HepG2 (cell line): ENCODE results near the gene LYRM4. TPM values are rescaled to one million over a fixed set of nuclear protein-coding genes. Genes with fewer than 3 reads are reported as not detected.

Experiments used
- ATAC-seq: fragments of 200-7000 bp; cut with Tn5 transposase; 3 replicates; pipeline ENCODE4 v1.9.1; 2020; ENCODE audit warnings: mild to moderate bottlenecking, moderate library complexity
- BruUV-seq: library from RNA; stranded (reverse); fragments of 400-500 nt; replicated peaks from 2 replicates; lab custom pipeline; 2021; lab: Mats Ljungman, UMichigan
- CTCF ChIA-PET: fragments of 300-600 bp; formaldehyde crosslinking; extraction: SDS; loops from one replicate; lab custom pipeline; 2021; ENCODE audit warnings: low total read pairs, inconsistent platforms, low intra/inter-chr PET ratio; lab: Yijun Ruan, JAX
- POLR2A ChIA-PET: fragments of 350-600 bp; sonication (Branson Sonifier 250); formaldehyde crosslinking; loops from one replicate; lab custom pipeline; 2020; ENCODE audit warnings: antibody characterized with exemption, inconsistent platforms; lab: Yijun Ruan, JAX
- DNase-seq: peaks from one replicate; pipeline ENCODE4 v3.0.0-alpha.2; 2015; ENCODE audit warnings: low spot score
- FAIRE-seq: peaks from 3 replicates; lab custom pipeline; 2011; peaks lifted over from hg19 to GRCh38; lab: Jason Lieb, UNC
- H2AFZ ChIP-seq: one replicate; pipeline ENCODE4 v1.6.1; 2011; ENCODE audit warnings: low read length, inconsistent platforms
- H3K27ac ChIP-seq: fragments of 300-600 bp; 3 replicates; pipeline ENCODE4 v1.8.0; 2011; ENCODE audit warnings: mixed run types, mild to moderate bottlenecking, mixed read lengths, low read length, inconsistent platforms; ENCODE audit not compliant: insufficient read depth; ENCODE audit errors: extremely low read length
- H3K27me3 ChIP-seq, 2 experiments: fragments of 200-600 bp in 1 of 2; 2 replicates in 1 of 2; 3 replicates in 1 of 2; pipeline versions ENCODE4 v1.6.0 to v1.8.0; 2011; ENCODE audit warnings: low read length in 2 of 2, mild to moderate bottlenecking in 2 of 2, moderate library complexity in 2 of 2, inconsistent platforms in 1 of 2; ENCODE audit not compliant: insufficient read depth in 2 of 2, control insufficient read depth in 1 of 2
- H3K36me3 ChIP-seq, 2 experiments: fragments of 200-600 bp in 1 of 2; replicated peaks in 1 of 2; 2 replicates in 1 of 2; 3 replicates in 1 of 2; pipeline versions ENCODE4 v1.5.1 to v1.8.0; 2011; ENCODE audit warnings: low read length in 2 of 2, inconsistent platforms in 1 of 2; ENCODE audit not compliant: insufficient read depth in 2 of 2, control insufficient read depth in 1 of 2
- H3K4me1 ChIP-seq: 2 replicates; pipeline ENCODE4 v1.5.1; 2012; ENCODE audit warnings: low read length, inconsistent platforms; ENCODE audit not compliant: insufficient read depth
- H3K4me2 ChIP-seq: 2 replicates; pipeline ENCODE4 v1.6.0; 2011; ENCODE audit warnings: low read depth, low read length, inconsistent platforms
- H3K4me3 ChIP-seq, 3 experiments: fragments of 200-600 bp in 1 of 3; sonication (generic), shearing (Covaris generic) in 1 of 3; replicated peaks in 1 of 3; 2 replicates each; pipeline ENCODE4 v1.5.1; 2011 to 2016; ENCODE audit warnings: low read length in 3 of 3, inconsistent platforms in 2 of 3, low read depth in 2 of 3, mild to moderate bottlenecking in 2 of 3, control low read depth in 1 of 3, mixed read lengths in 1 of 3; ENCODE audit not compliant: insufficient read depth in 1 of 3
- H3K79me2 ChIP-seq: one replicate; pipeline ENCODE4 v1.6.1; 2011; ENCODE audit warnings: low read length, inconsistent platforms; ENCODE audit not compliant: insufficient read depth
- H3K9ac ChIP-seq: 2 replicates; pipeline ENCODE4 v1.6.0; 2011; ENCODE audit warnings: mild to moderate bottlenecking, low read depth, low read length, inconsistent platforms; ENCODE audit not compliant: insufficient read depth
- H3K9me3 ChIP-seq: 2 replicates; pipeline ENCODE4 v1.5.1; 2012; ENCODE audit warnings: mild to moderate bottlenecking, low read length
- H4K20me1 ChIP-seq: 2 replicates; pipeline ENCODE4 v1.6.0; 2011; ENCODE audit warnings: inconsistent platforms, mild to moderate bottlenecking, low read length, moderate library complexity; ENCODE audit not compliant: insufficient read depth
- AHR ChIP-seq: IDR thresholded peaks from 2 replicates; pipeline ENCODE4 v1.6.1; 2018; ENCODE audit warnings: missing genetic modification reagents, missing compliant biosample characterization
- GATAD1 ChIP-seq: IDR thresholded peaks from 2 replicates; pipeline ENCODE4 v1.6.1; 2016; ENCODE audit warnings: missing genetic modification reagents, missing compliant biosample characterization
- HMGXB4 ChIP-seq, 2 experiments: sonication (generic) in 1 of 2; formaldehyde crosslinking in 1 of 2; IDR thresholded peaks; 2 replicates each; pipeline versions ENCODE4 v1.4.0 to v1.6.1; 2018 to 2020; ENCODE audit warnings: missing genetic modification reagents in 2 of 2, borderline replicate concordance in 1 of 2, low read depth in 1 of 2, mild to moderate bottlenecking in 1 of 2, missing biosample characterization in 1 of 2
- HNRNPUL1 ChIP-seq: fragments of 200-400 bp; formaldehyde crosslinking; IDR thresholded peaks from 2 replicates; pipeline ENCODE4 v1.6.1; 2017; ENCODE audit warnings: low read depth, mild to moderate bottlenecking, low read length, moderate library complexity
- HOXA3 ChIP-seq: sonication (generic); formaldehyde crosslinking; IDR thresholded peaks from 2 replicates; pipeline ENCODE4 v1.5.0; 2020; ENCODE audit warnings: missing genetic modification reagents
- SAP130 ChIP-seq: IDR thresholded peaks from 2 replicates; pipeline ENCODE4 v1.6.1; 2016; ENCODE audit warnings: low read depth
- SKI ChIP-seq: fragments of 450-650 bp; IDR thresholded peaks from one replicate; pipeline ENCODE4 v1.6.1; 2018; ENCODE audit warnings: mild to moderate bottlenecking; ENCODE audit not compliant: partially characterized antibody
- TSC22D2 ChIP-seq: sonication (generic); formaldehyde crosslinking; IDR thresholded peaks from 2 replicates; pipeline ENCODE4 v1.5.1; 2020; ENCODE audit warnings: missing genetic modification reagents, mild to moderate bottlenecking, borderline replicate concordance
- ZBTB7A ChIP-seq: sonication (generic); formaldehyde crosslinking; IDR thresholded peaks from 2 replicates; pipeline ENCODE4 v1.8.0; 2022; ENCODE audit warnings: mild to moderate bottlenecking, missing genetic modification reagents
- ZNF33A ChIP-seq: sonication (generic); formaldehyde crosslinking; IDR thresholded peaks from 2 replicates; pipeline ENCODE4 v1.5.1; 2020; ENCODE audit warnings: missing genetic modification reagents, mild to moderate bottlenecking, moderate library complexity, borderline replicate concordance
- ZNF546 ChIP-seq: sonication (generic); formaldehyde crosslinking; conservative IDR thresholded peaks from 2 replicates; pipeline ENCODE4 v1.8.1; 2023; ENCODE audit warnings: mild to moderate bottlenecking, missing genetic modification reagents
- ZNF605 ChIP-seq: sonication (generic); formaldehyde crosslinking; IDR thresholded peaks from 2 replicates; pipeline ENCODE4 v1.8.0; 2022; ENCODE audit warnings: mild to moderate bottlenecking, missing genetic modification reagents
- ZUFSP ChIP-seq: sonication (generic); formaldehyde crosslinking; IDR thresholded peaks from 2 replicates; pipeline ENCODE4 v1.9.0; 2021; ENCODE audit warnings: missing genetic modification reagents, mild to moderate bottlenecking, borderline replicate concordance
- WGBS: methylation state at CpG from one replicate; pipeline ENCODE4 v1.1.6; 2017; ENCODE audit warnings: low lambda C conversion rate; 5-methylcytosine and 5-hydroxymethylcytosine counted together
- in situ Hi-C: cut with HindIII; loops from 2 replicates; pipeline ENCODE4 v1.10.0; 2017; ENCODE audit warnings: low pct_unique_long_range_greater_than_20kb; ENCODE audit not compliant: extremely low pct_ligation_motif_present
- intact Hi-C: fragments of 100-400 bp; cut with micrococcal nuclease; formaldehyde crosslinking; loops from one replicate; pipeline ENCODE4 v1.10.0; 2022; ENCODE audit not compliant: unreplicated experiment
- polyA plus RNA-seq, 8 experiments: library from polyadenylated mRNA; depleted of rRNA in 3 of 8; stranded (reverse) in 7 of 8; unstranded in 1 of 8; fragments of >200 nt; fragmentation: Illumina TruSeq in 4 of 8; extraction: Trizol in 4 of 8; gene quantifications; 2 replicates each; pipeline versions ENCODE4 v1.2.1 to v1.2.3, GENCODE V29; 2011 to 2016; ENCODE audit warnings: low read depth in 4 of 8, missing spikeins in 1 of 8, mixed read lengths in 1 of 8; ENCODE audit not compliant: insufficient read depth in 1 of 8
- total RNA-seq, 5 experiments: library from RNA; depleted of rRNA; stranded (reverse); fragments of >200 nt; fragmentation: Illumina TruSeq; extraction: Trizol; gene quantifications; 2 replicates each; pipeline ENCODE4 v1.2.3, GENCODE V29; 2016; ENCODE audit warnings: low read depth in 1 of 5
- TF ChIP-seq, protein P1 (sequence below): sonication (generic); formaldehyde crosslinking; IDR thresholded peaks from 2 replicates; pipeline ENCODE4 v1.4.0; 2020; ENCODE audit warnings: missing genetic modification reagents, borderline replicate concordance
- TF ChIP-seq, protein P2 (sequence below): sonication (generic); formaldehyde crosslinking; IDR thresholded peaks from 2 replicates; pipeline ENCODE4 v1.4.0; 2020; ENCODE audit warnings: missing genetic modification reagents, low read depth, mild to moderate bottlenecking, borderline replicate concordance

Gene LYRM4
- total and polyA plus RNA-seq, 2 of the 13 experiments (the other 11 are each of a cell fraction or from before 2014, with no cell fraction given) = 64.6 to 67.5 TPM

DNA sequence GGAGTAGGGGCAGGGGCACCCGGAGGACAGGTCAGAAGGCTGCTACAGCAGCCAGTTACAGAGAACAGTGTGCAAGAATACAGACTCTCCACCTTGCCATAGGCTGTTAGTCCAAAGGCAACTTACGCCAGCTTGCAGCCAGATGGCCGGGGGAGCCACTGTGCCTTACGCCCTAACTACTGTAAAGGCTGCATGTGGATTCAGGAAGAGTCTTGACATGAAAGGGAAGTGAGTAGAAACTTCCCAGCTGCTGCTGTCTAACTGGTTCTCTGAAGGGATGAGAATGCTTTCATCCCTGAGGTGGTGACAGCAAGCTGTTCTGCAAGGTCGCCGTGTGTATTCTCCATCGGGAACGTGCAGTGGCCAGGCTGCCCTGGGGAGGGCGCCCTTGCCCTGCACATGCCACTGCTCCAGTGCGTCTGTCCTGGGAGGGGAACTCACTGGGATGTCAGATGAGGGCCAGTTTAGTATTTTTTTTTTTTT lies 46.1 kb downstream of the LYRM4 start:
- Histone ChIP-seq H3K9me3 (no peaks in the 10 kb centered on the region), H3K27ac (no peak overlapping the region), H2AFZ (no peak overlapping the region), H3K36me3 (peaks cover 18 to 51% of the 10 kb centered on the region in 2 experiments), H3K79me2 (no peaks in the 10 kb centered on the region), H3K4me3 (no peak overlapping the region), H3K4me1 (no peaks in the 10 kb centered on the region), H4K20me1 (no peaks in the 10 kb centered on the region), H3K4me2 (no peak overlapping the region), H3K27me3 (no peaks in the 10 kb centered on the region), H3K9ac (no peak overlapping the region)
- FAIRE-seq = no peak
- DNase-seq = peak; percentile 25
- ChIA-PET POLR2A (interaction anchor here (1.1 kb wide), 1 partner anchor 9 kb away, joined by 3 read pairs; no protein-coding TSS in a partner anchor), CTCF (interaction anchor here (0.6 to 3.0 kb wide), 7 partner anchors 87 to 188 kb away, joined by 3 to 19 read pairs (median 3); no protein-coding TSS in a partner anchor)
- peak; percentile 98 for ATAC-seq
- in situ Hi-C loops = loop anchor here (5.0 kb wide), 1 partner anchor 88 kb away; no protein-coding TSS in a partner anchor
- intact Hi-C loops = loop anchor here (1.0 to 2.0 kb wide), 3 partner anchors 88 to 188 kb away; no protein-coding TSS in a partner anchor
- BruUV-seq = no TSS peak
- 80% methylated on average over 10 of the region's 10 CpGs for WGBS
- TF ChIP-seq HOXA3 (CRISPR knock-in tag) (no peak), AHR (CRISPR knock-in tag) (no peak), HNRNPUL1 (no peak), ZBTB7A (CRISPR knock-in tag) (no peak), HMGXB4 (CRISPR knock-in tag; IDR thresholded peaks at IDR 0.05; ENCODE audit: borderline replicate concordance in 1 of 2, low read depth in 1 of 2) (0 out of 4 replicates have a peak, but pooled peaks of 1 of the 2 experiments have one; percentile 47), ZNF546 (CRISPR knock-in tag) (no peak), ZUFSP (CRISPR knock-in tag) (no peak), SKI (no peak), TSC22D2 (CRISPR knock-in tag) (peak; percentile 42; the same call in 1 of the 2 replicates), ZNF605 (no peak), SAP130 (CRISPR knock-in tag) (0 out of 2 replicates have a peak, but pooled peaks have one; percentile 29), ZNF33A (CRISPR knock-in tag) (no peak), GATAD1 (peak; percentile 55)
- TF ChIP-seq, protein P1, sequence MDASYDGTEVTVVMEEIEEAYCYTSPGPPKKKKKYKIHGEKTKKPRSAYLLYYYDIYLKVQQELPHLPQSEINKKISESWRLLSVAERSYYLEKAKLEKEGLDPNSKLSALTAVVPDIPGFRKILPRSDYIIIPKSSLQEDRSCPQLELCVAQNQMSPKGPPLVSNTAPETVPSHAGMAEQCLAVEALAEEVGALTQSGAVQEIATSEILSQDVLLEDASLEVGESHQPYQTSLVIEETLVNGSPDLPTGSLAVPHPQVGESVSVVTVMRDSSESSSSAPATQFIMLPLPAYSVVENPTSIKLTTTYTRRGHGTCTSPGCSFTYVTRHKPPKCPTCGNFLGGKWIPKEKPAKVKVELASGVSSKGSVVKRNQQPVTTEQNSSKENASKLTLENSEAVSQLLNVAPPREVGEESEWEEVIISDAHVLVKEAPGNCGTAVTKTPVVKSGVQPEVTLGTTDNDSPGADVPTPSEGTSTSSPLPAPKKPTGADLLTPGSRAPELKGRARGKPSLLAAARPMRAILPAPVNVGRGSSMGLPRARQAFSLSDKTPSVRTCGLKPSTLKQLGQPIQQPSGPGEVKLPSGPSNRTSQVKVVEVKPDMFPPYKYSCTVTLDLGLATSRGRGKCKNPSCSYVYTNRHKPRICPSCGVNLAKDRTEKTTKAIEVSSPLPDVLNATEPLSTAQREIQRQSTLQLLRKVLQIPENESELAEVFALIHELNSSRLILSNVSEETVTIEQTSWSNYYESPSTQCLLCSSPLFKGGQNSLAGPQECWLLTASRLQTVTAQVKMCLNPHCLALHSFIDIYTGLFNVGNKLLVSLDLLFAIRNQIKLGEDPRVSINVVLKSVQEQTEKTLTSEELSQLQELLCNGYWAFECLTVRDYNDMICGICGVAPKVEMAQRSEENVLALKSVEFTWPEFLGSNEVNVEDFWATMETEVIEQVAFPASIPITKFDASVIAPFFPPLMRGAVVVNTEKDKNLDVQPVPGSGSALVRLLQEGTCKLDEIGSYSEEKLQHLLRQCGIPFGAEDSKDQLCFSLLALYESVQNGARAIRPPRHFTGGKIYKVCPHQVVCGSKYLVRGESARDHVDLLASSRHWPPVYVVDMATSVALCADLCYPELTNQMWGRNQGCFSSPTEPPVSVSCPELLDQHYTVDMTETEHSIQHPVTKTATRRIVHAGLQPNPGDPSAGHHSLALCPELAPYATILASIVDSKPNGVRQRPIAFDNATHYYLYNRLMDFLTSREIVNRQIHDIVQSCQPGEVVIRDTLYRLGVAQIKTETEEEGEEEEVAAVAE (CRISPR knock-in tag) = no peak
- TF ChIP-seq, protein P2, sequence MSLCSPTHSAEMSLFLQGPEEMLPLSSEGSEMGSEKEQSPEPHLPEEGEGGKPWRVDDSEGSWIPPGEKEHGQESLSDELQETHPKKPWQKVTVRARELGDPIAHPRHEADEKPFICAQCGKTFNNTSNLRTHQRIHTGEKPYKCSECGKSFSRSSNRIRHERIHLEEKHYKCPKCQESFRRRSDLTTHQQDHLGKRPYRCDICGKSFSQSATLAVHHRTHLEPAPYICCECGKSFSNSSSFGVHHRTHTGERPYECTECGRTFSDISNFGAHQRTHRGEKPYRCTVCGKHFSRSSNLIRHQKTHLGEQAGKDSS (CRISPR knock-in tag) = 0 out of 2 replicates have a peak, but pooled peaks have one; percentile 25
